ENCODE measurements around the gene FBXO36. TPM values are rescaled to one million over a fixed set of nuclear protein-coding genes. Genes with fewer than 3 reads are reported as not detected.
A peak's percentile ranks its signal among the peaks of the same experiment; 100 is the strongest.

Gene FBXO36
- 1 to 10 TPM in 3 of 4 donors, under 1 TPM in 1; 0.88 to 8.8 (median 5.4) TPM for total RNA-seq

DNA sequence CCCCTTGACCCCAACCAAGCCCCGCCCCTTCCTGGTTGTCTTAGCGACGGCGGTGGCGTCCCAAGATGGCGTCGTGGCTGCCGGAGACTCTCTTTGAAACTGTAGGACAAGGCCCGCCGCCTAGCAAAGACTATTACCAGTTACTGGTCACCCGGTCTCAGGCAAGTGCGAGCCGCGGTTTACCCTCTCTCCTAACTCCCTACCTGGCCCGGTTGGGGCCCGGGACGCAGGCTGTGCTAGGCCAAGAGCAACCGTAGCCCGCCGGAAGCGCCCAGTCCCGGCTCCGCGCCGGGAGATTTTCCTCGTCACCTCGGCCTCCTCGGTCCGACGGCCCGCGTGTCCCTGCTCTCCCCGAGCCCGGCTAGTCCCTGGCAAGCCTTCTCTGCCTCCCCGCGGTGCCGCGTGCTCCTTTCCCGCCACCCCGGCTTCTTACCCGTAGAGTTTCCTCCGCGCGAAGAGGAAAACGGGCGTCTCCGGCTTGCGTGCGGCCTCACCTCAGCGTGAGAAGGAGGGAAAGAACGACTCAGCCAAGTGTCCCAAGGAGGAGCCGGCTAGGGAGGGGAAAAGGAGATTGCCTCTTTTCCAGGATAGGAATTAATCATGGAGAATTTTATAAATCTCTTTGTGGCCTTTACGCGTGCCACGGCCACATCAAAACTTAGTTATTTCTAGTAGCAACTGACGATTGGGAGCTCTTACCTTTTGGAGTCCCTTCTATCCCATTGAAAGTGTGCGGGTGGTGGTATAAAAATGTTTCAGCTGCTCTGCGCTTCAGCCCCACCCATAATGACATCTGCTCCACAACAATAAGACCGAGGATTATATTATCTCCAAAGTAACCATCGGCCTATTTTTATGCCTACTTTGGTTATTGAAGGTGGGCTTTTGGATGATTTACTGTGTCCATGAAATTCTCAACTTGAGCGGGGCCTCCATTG is at the start of gene FBXO36:
FBXO36 (plus strand) TSS at position 55 of the 938 bp plus-strand sequence; CDS start at position 66, 11 bp downstream.
- H3K4me1 ChIP-seq = no peaks in the 10 kb centered on the region
- peak within 1 kb of the TSS; percentile 63 to 95 for H3K4me3 ChIP-seq
- H3K36me3 ChIP-seq = no peaks in the 10 kb centered on the region
- no peaks in the 10 kb centered on the region for H3K27me3 ChIP-seq
- H3K27ac ChIP-seq = peak within 1 kb of the TSS; percentile 93 to 99
- intact Hi-C loops (cut with DNase I; ENCODE audit: low total_unique reads) = no loop called here
- TF ChIP-seq, protein P1, sequence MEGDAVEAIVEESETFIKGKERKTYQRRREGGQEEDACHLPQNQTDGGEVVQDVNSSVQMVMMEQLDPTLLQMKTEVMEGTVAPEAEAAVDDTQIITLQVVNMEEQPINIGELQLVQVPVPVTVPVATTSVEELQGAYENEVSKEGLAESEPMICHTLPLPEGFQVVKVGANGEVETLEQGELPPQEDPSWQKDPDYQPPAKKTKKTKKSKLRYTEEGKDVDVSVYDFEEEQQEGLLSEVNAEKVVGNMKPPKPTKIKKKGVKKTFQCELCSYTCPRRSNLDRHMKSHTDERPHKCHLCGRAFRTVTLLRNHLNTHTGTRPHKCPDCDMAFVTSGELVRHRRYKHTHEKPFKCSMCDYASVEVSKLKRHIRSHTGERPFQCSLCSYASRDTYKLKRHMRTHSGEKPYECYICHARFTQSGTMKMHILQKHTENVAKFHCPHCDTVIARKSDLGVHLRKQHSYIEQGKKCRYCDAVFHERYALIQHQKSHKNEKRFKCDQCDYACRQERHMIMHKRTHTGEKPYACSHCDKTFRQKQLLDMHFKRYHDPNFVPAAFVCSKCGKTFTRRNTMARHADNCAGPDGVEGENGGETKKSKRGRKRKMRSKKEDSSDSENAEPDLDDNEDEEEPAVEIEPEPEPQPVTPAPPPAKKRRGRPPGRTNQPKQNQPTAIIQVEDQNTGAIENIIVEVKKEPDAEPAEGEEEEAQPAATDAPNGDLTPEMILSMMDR (IDR thresholded peaks at IDR 0.05) = no peak
- no peak for TF ChIP-seq POLR2A (IDR thresholded peaks at IDR 0.05)
- peak in 1 of 2 donors; percentile 27 for DNase-seq
- H3K9me3 ChIP-seq = no peaks in the 10 kb centered on the region

GRCh38 chr2:229873123-229873581 is 49.2 kb upstream of the FBXO36 start:
- no peaks in the 10 kb centered on the region for H3K27me3 ChIP-seq
- no peaks in the 10 kb centered on the region for H3K36me3 ChIP-seq
- intact Hi-C loops (cut with DNase I; ENCODE audit: low total_unique reads) = no loop called here
- no peaks in the 10 kb centered on the region for H3K9me3 ChIP-seq
- DNase-seq = no peak
- H3K4me3 ChIP-seq = no peak overlapping the region
- no peak overlapping the region for H3K27ac ChIP-seq
- H3K4me1 ChIP-seq = no peaks in the 10 kb centered on the region
- TF ChIP-seq, protein P1 (IDR thresholded peaks at IDR 0.05) = no peak
- TF ChIP-seq POLR2A (IDR thresholded peaks at IDR 0.05) = no peak

DNA sequence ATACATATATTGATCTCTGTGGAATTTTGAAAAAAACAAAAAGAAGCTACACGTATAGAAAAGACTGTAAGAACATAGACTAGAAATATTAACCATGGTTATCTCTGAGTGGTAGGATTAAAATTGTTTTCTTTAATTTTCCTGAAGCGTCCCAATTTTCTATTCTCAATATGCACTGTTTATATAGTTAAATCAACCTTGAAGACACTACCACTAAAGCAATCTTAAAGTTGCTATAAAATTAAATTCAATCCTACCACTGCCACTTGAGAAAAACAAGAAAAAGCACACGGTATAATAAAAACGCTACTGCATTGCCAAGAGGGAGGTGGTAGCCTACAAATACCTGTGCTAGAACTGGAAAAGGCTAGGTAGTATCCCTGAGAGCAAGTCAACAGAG is 47.7 kb upstream of the FBXO36 start:
- TF ChIP-seq POLR2A (IDR thresholded peaks at IDR 0.05) = no peak
- TF ChIP-seq, protein P1 (IDR thresholded peaks at IDR 0.05) = no peak
- H3K27me3 ChIP-seq = no peaks in the 10 kb centered on the region
- H3K9me3 ChIP-seq = no peaks in the 10 kb centered on the region
- intact Hi-C loops (cut with DNase I; ENCODE audit: low total_unique reads) = no loop called here
- no peaks in the 10 kb centered on the region for H3K4me1 ChIP-seq
- no peak overlapping the region for H3K4me3 ChIP-seq
- H3K27ac ChIP-seq = no peak overlapping the region
- DNase-seq = no peak
- no peaks in the 10 kb centered on the region for H3K36me3 ChIP-seq

GRCh38 chr2:229875549-229875948 is 46.8 kb upstream of the FBXO36 start:
- Histone ChIP-seq H3K27ac (no peak overlapping the region), H3K36me3 (no peaks in the 10 kb centered on the region), H3K9me3 (no peaks in the 10 kb centered on the region), H3K4me1 (no peaks in the 10 kb centered on the region), H3K4me3 (no peak overlapping the region), H3K27me3 (no peaks in the 10 kb centered on the region)
- intact Hi-C loops (cut with DNase I; ENCODE audit: low total_unique reads) = no loop called here
- DNase-seq = no peak
- TF ChIP-seq, protein P1 (IDR thresholded peaks at IDR 0.05) = no peak
- no peak for TF ChIP-seq POLR2A (IDR thresholded peaks at IDR 0.05)
